ENCODE data around the gene ETS2.

DNA sequence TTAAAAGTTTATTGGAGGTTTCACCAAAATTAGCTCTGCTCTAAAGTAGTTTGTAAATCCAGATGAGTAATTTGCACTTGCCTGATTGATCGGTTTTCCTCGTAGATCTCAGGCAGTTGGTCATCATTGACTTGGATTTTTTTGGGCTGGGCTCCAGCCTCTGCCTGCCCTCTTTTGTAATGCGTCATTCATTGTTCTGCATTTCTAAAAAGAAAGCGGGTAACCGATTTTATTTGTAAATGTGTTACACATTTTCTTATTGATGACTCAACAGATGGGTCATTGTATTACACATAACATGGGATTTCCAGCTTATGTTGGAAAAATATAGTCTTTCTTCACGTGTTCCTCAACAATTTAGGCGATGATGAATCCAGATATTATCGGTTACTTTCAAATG is 5.5 kb downstream of the ETS2 start:
- no peak for TF ChIP-seq EZH2phosphoT487 (IDR thresholded peaks at IDR 0.05; ENCODE audit: insufficient read depth, low read depth)
- TF ChIP-seq EZH2 (IDR thresholded peaks at IDR 0.05; ENCODE audit: insufficient read depth, poor library complexity, severe bottlenecking), result no peak

Data from GM23248 (cell line).